CD14-positive monocyte (primary cell): Measurements from ENCODE around the gene FPR3. TPM values are rescaled to one million over a fixed set of nuclear protein-coding genes. Genes with fewer than 3 reads are reported as not detected.
A peak's percentile ranks its signal among the peaks of the same experiment; 100 is the strongest.

Source experiments
- DNase-seq, 3 donors: peaks; one replicate each; pipeline ENCODE4 v3.0.0-alpha.2; 2011 to 2022
- H2AFZ ChIP-seq: 2 replicates; pipeline ENCODE4 v1.6.0; 2012; ENCODE audit warnings: mild to moderate bottlenecking, low read depth, low read length, inconsistent platforms; ENCODE audit not compliant: insufficient read depth, poor library complexity, severe bottlenecking
- H3K27ac ChIP-seq, 2 donors: 1 replicate in 1 of 2; 2 replicates in 1 of 2; pipeline ENCODE4 v1.5.1; 2012 to 2013; ENCODE audit warnings: low read length in 2 of 2, control low read depth in 1 of 2, inconsistent platforms in 1 of 2, low read depth in 1 of 2, mild to moderate bottlenecking in 1 of 2
- H3K27me3 ChIP-seq, 2 donors: one replicate each; pipeline versions ENCODE4 v1.6.0 to v1.6.1; 2011 to 2013; ENCODE audit warnings: low read length in 2 of 2; ENCODE audit not compliant: control insufficient read depth in 2 of 2, insufficient read depth in 2 of 2
- H3K36me3 ChIP-seq, 2 donors: replicated peaks in 1 of 2; 1 replicate in 1 of 2; 2 replicates in 1 of 2; pipeline versions ENCODE4 v1.5.1 to v1.6.1; 2012 to 2013; ENCODE audit warnings: low read length in 2 of 2, control low read depth in 1 of 2, inconsistent platforms in 1 of 2, mild to moderate bottlenecking in 1 of 2; ENCODE audit not compliant: insufficient read depth in 2 of 2, control insufficient read depth in 1 of 2
- H3K4me1 ChIP-seq, 2 donors: 1 replicate in 1 of 2; 2 replicates in 1 of 2; pipeline versions ENCODE4 v1.5.1 to v1.6.1; 2012 to 2013; ENCODE audit warnings: low read length in 2 of 2, control low read depth in 1 of 2, inconsistent platforms in 1 of 2, mild to moderate bottlenecking in 1 of 2, moderate library complexity in 1 of 2; ENCODE audit not compliant: insufficient read depth in 2 of 2, control insufficient read depth in 1 of 2
- H3K4me2 ChIP-seq: replicated peaks from 2 replicates; pipeline ENCODE3; 2012; ENCODE audit warnings: low read length, moderate library complexity, mild to moderate bottlenecking; ENCODE audit not compliant: poor library complexity, severe bottlenecking; ENCODE audit errors: extremely low read depth
- H3K4me3 ChIP-seq, 3 experiments: fragments of 200-600 bp in 1 of 3; sonication (generic) in 1 of 3; replicated peaks in 1 of 3; 1 replicate in 2 of 3; 2 replicates in 1 of 3; pipeline ENCODE4 v1.5.1; 2011 to 2013; ENCODE audit warnings: low read length in 3 of 3, mild to moderate bottlenecking in 3 of 3, control low read depth in 2 of 3, low read depth in 2 of 3, inconsistent platforms in 1 of 3, moderate library complexity in 1 of 3
- H3K79me2 ChIP-seq: 2 replicates; pipeline ENCODE4 v1.6.0; 2012; ENCODE audit warnings: mild to moderate bottlenecking, control low read depth, inconsistent platforms, low read length, moderate library complexity; ENCODE audit not compliant: insufficient read depth
- H3K9ac ChIP-seq: 2 replicates; pipeline ENCODE4 v1.6.0; 2017; ENCODE audit warnings: low read length, mild to moderate bottlenecking; ENCODE audit not compliant: insufficient read depth, poor library complexity, severe bottlenecking
- H3K9me3 ChIP-seq, 2 donors: replicated peaks in 1 of 2; 1 replicate in 1 of 2; 2 replicates in 1 of 2; pipeline versions ENCODE4 v1.5.1 to v1.6.1; 2012 to 2013; ENCODE audit warnings: low read length in 2 of 2, control low read depth in 1 of 2; ENCODE audit not compliant: control insufficient read depth in 1 of 2, insufficient read depth in 1 of 2
- H4K20me1 ChIP-seq: 2 replicates; pipeline ENCODE4 v1.6.0; 2012; ENCODE audit warnings: mild to moderate bottlenecking, low read length, control low read depth, moderate library complexity; ENCODE audit not compliant: insufficient read depth
- H3K27ac Mint-ChIP-seq, 7 donors: one replicate each; pipeline ENCODE4 v1.8.0; 2020; ENCODE audit warnings: mild to moderate bottlenecking in 7 of 7, mixed read lengths in 7 of 7, moderate library complexity in 6 of 7, inconsistent platforms in 2 of 7
- H3K27me3 Mint-ChIP-seq, 3 donors: one replicate each; pipeline ENCODE4 v1.8.0; 2021 to 2022; ENCODE audit warnings: low read depth in 3 of 3, mild to moderate bottlenecking in 3 of 3, mixed read lengths in 3 of 3, moderate library complexity in 3 of 3, inconsistent platforms in 1 of 3
- H3K36me3 Mint-ChIP-seq, 2 donors: one replicate each; pipeline ENCODE4 v1.8.0; 2020; ENCODE audit warnings: mixed read lengths in 2 of 2, inconsistent platforms in 1 of 2, mild to moderate bottlenecking in 1 of 2
- H3K4me1 Mint-ChIP-seq: one replicate; pipeline ENCODE4 v1.8.0; 2020; ENCODE audit warnings: mild to moderate bottlenecking, mixed read lengths
- H3K4me3 Mint-ChIP-seq, 2 donors: one replicate each; pipeline ENCODE4 v1.8.0; 2020; ENCODE audit warnings: mild to moderate bottlenecking in 2 of 2, mixed read lengths in 2 of 2, moderate library complexity in 1 of 2
- H3K9me3 Mint-ChIP-seq, 7 donors: one replicate each; pipeline ENCODE4 v1.8.0; 2020 to 2022; ENCODE audit warnings: mixed read lengths in 7 of 7, mild to moderate bottlenecking in 6 of 7, moderate library complexity in 6 of 7, inconsistent platforms in 2 of 7
- WGBS: methylation state at CpG from one replicate; pipeline ENCODE4 v1.1.5; 2013; ENCODE audit warnings: missing lambda C conversion rate; ENCODE audit not compliant: insufficient coverage; 5-methylcytosine and 5-hydroxymethylcytosine counted together
- intact Hi-C, 2 donors: fragments of 100-400 bp; cut with micrococcal nuclease; formaldehyde crosslinking; loops; one replicate each; pipeline versions ENCODE4 v1.15.0 to v1.15.1; 2023
- polyA plus RNA-seq, 3 donors: library from polyadenylated mRNA; depleted of rRNA in 1 of 3; unstranded in 2 of 3; stranded (reverse) in 1 of 3; fragments of 300-500 nt in 2 of 3; fragments of >200 nt in 1 of 3; fragmentation: Illumina TruSeq in 2 of 3; gene quantifications; 1 replicate in 2 of 3; 2 replicates in 1 of 3; pipeline ENCODE4 v1.2.3, GENCODE V29; 2012 to 2021
- TF ChIP-seq, protein P1 (sequence below): fragments of 200-600 bp; IDR thresholded peaks from one replicate; pipeline ENCODE4 v1.8.0; 2022; ENCODE audit warnings: antibody characterized with exemption, mild to moderate bottlenecking

FPR3 gene
- polyA plus RNA-seq, 3 donors = 1.4 to 3.8 (median 3.5) TPM

DNA sequence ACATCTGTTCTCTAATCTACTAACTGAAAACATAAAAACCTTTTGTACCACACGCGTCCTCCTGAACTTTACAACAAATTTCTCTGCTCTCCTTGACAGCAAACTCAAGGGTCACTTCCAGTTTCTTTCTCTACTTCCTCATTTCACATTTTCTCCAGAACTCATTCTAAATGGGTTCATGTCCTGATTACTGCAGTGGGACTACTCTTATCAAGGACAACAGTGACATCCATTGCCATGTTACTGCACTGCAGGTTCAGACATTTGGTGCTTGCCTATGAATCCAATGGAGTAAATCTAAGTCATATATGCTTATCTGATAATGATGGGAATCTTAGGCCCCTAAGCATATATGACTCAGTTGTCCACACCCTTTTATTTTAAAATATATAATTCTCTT, 35.3 kb downstream of the FPR3 start:
- Histone ChIP-seq H3K4me1 (peaks cover 24 to 25% of the 10 kb centered on the region in 2 donors), H3K36me3 (no peaks in the 10 kb centered on the region), H3K4me2 (peak overlapping the region; percentile 44), H3K79me2 (no peaks in the 10 kb centered on the region), H3K9me3 (peaks cover 0 to 11% of the 10 kb centered on the region in 2 donors), H3K4me3 (peak overlapping the region in 1 of 3 experiments; percentile 33), H4K20me1 (no peaks in the 10 kb centered on the region), H3K27ac (peak overlapping the region in 1 of 2 donors; percentile 79), H3K9ac (no peak overlapping the region), H3K27me3 (peaks cover 4% of the 10 kb centered on the region in 2 donors), H2AFZ (no peak overlapping the region)
- Mint-ChIP-seq H3K4me1 (peaks cover 30% of the 10 kb centered on the region), H3K36me3 (peaks cover 3 to 6% of the 10 kb centered on the region in 2 donors), H3K27me3 (peaks cover 2 to 12% (median 3%) of the 10 kb centered on the region in 3 donors), H3K4me3 (peak overlapping the region in 1 of 2 donors; percentile 72), H3K9me3 (peaks cover 1 to 42% (median 12%) of the 10 kb centered on the region in 7 donors), H3K27ac (peak overlapping the region; percentile 83 to 94 (median 89))
- intact Hi-C loops = loop anchor here (2.0 to 10.0 kb wide), 3 partner anchors 163 to 365 kb away; no protein-coding TSS in a partner anchor
- TF ChIP-seq, protein P1, sequence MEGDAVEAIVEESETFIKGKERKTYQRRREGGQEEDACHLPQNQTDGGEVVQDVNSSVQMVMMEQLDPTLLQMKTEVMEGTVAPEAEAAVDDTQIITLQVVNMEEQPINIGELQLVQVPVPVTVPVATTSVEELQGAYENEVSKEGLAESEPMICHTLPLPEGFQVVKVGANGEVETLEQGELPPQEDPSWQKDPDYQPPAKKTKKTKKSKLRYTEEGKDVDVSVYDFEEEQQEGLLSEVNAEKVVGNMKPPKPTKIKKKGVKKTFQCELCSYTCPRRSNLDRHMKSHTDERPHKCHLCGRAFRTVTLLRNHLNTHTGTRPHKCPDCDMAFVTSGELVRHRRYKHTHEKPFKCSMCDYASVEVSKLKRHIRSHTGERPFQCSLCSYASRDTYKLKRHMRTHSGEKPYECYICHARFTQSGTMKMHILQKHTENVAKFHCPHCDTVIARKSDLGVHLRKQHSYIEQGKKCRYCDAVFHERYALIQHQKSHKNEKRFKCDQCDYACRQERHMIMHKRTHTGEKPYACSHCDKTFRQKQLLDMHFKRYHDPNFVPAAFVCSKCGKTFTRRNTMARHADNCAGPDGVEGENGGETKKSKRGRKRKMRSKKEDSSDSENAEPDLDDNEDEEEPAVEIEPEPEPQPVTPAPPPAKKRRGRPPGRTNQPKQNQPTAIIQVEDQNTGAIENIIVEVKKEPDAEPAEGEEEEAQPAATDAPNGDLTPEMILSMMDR = peak; percentile 87
- 9% methylated on average over 2 of the region's 2 CpGs for WGBS
- peak; percentile 85 to 92 (median 92) for DNase-seq

DNA sequence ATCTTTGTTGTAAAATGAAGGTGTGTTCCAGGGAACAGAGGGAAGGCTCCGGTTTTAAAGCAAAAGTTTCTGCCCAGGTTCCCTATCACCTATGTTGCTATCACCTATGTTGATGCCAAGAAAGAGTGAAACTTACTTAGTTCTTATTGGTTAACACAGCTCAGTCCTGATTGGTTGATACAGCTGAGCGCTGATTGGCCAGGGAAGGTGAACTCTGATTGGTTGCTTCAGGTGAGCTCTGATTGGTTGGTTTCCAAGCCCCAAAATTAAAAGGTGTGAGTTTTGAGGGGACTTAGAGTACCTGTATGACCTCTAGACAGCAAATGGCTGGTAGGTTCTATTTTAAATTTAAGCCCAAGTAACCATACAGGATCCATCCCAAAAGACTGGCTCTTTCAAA, 42.2 kb downstream of the FPR3 start:
- Histone ChIP-seq H3K27ac (no peak overlapping the region), H3K9ac (no peak overlapping the region), H3K79me2 (no peaks in the 10 kb centered on the region), H3K9me3 (peaks cover 32 to 33% of the 10 kb centered on the region in 2 donors), H2AFZ (no peak overlapping the region), H3K27me3 (peaks cover 4% of the 10 kb centered on the region in 2 donors), H3K4me3 (no peak overlapping the region), H3K36me3 (no peaks in the 10 kb centered on the region), H3K4me2 (no peak overlapping the region), H4K20me1 (no peaks in the 10 kb centered on the region), H3K4me1 (no peaks in the 10 kb centered on the region)
- Mint-ChIP-seq H3K4me3 (no peak overlapping the region), H3K27me3 (peaks cover 0 to 16% (median 2%) of the 10 kb centered on the region in 3 donors), H3K9me3 (peaks cover 11 to 49% (median 28%) of the 10 kb centered on the region in 7 donors), H3K36me3 (no peaks in the 10 kb centered on the region), H3K27ac (no peak overlapping the region), H3K4me1 (no peaks in the 10 kb centered on the region)
- intact Hi-C loops = loop anchor here in 1 of 2 donors (10.0 kb wide), 1 partner anchor 372 kb away; no protein-coding TSS in a partner anchor
- 100% methylated on average over 1 of the region's 2 CpGs for WGBS
- TF ChIP-seq, protein P1 = no peak
- no peak for DNase-seq
